GM21390 (cell line): Measurements from ENCODE around the gene IGF2BP1.
"Not testable (repeated sequence)": the region's sequence is repeated elsewhere in the genome, so short reads cannot be mapped to it uniquely, and the experiment has no call there.

Experiments used
- ATAC-seq: cut with Tn5 transposase; IDR thresholded peaks from one replicate; pipeline ENCODE4 v1.9.1; 2021; ENCODE audit not compliant: unreplicated experiment

IGF2BP1 gene

GRCh38 chr17:49053171-49053829 lies 56.1 kb downstream of the IGF2BP1 start:
- no peak for ATAC-seq

GRCh38 chr17:49054342-49055092 lies 57.3 kb downstream of the IGF2BP1 start:
- no peak for ATAC-seq

- ATAC-seq, result no peak
Observed at GRCh38 chr17:49055181-49055927, 58.2 kb downstream of the IGF2BP1 start.

- no peak for ATAC-seq
Observed at GRCh38 chr17:49061524-49061943, 64.3 kb downstream of the IGF2BP1 start.

GRCh38 chr17:49063652-49064051 lies 66.5 kb downstream of the IGF2BP1 start:
- no peak for ATAC-seq

GRCh38 chr17:49067163-49067562 lies 70.0 kb downstream of the IGF2BP1 start:
- no peak for ATAC-seq

GRCh38 chr17:49069585-49070273 lies 72.5 kb downstream of the IGF2BP1 start:
- ATAC-seq, result no peak

- ATAC-seq, result no peak
Observed at GRCh38 chr17:49071106-49071505, 73.9 kb downstream of the IGF2BP1 start.

- no peak for ATAC-seq
Observed at GRCh38 chr17:49074851-49075540, 77.8 kb downstream of the IGF2BP1 start.

- no peak for ATAC-seq
Observed at GRCh38 chr17:49076573-49077384, 79.6 kb downstream of the IGF2BP1 start.

- ATAC-seq, result no peak
Observed at GRCh38 chr17:49078248-49078647, 81.1 kb downstream of the IGF2BP1 start.

- no peak for ATAC-seq
Observed at GRCh38 chr17:49079840-49080663, 82.9 kb downstream of the IGF2BP1 start.

- ATAC-seq, result no peak
Observed at GRCh38 chr17:49082231-49082630, 85.0 kb downstream of the IGF2BP1 start.

- not testable (repeated sequence) for ATAC-seq
Observed at GRCh38 chr17:49085046-49085445, 87.9 kb downstream of the IGF2BP1 start.

GRCh38 chr17:49085565-49086315 lies 88.6 kb downstream of the IGF2BP1 start:
- no peak for ATAC-seq

GRCh38 chr17:49086316-49086605 lies 89.1 kb downstream of the IGF2BP1 start:
- ATAC-seq, result no peak

GRCh38 chr17:49086649-49087048 lies 89.5 kb downstream of the IGF2BP1 start:
- no peak for ATAC-seq

- no peak for ATAC-seq
Observed at GRCh38 chr17:49089094-49089493, 91.9 kb downstream of the IGF2BP1 start.
